HCT116 (cell line): Measurements from ENCODE around the gene DENND5B. TPM values are rescaled to one million over a fixed set of nuclear protein-coding genes. Genes with fewer than 3 reads are reported as not detected.
"Not testable (repeated sequence)": the region's sequence is repeated elsewhere in the genome, so short reads cannot be mapped to it uniquely, and the experiment has no call there.

Experiments used
- ATAC-seq: fragments of 200-7000 bp; cut with Tn5 transposase; 2 replicates; pipeline ENCODE4 v1.9.1; 2020; ENCODE audit warnings: mild to moderate bottlenecking, moderate library complexity
- BruUV-seq: library from RNA; stranded (reverse); fragments of 400-500 nt; replicated peaks from 2 replicates; lab custom pipeline; 2021; lab: Mats Ljungman, UMichigan
- CTCF ChIA-PET: fragments of 300-600 bp; sonication (Branson Sonifier 250); formaldehyde crosslinking; loops from one replicate; lab custom pipeline; 2021; ENCODE audit warnings: antibody characterized with exemption; lab: Charles Lee
- POLR2A ChIA-PET: fragments of 300-600, 350-600 bp; sonication (Branson Sonifier 250); formaldehyde crosslinking; loops from one replicate; lab custom pipeline; 2021; ENCODE audit warnings: antibody characterized with exemption; lab: Charles Lee
- RAD21 ChIA-PET, 2 experiments: fragments of 300-600 bp; sonication (Branson Sonifier 250); formaldehyde crosslinking; loops; one replicate each; lab custom pipeline; 2023; ENCODE audit warnings: low total read pairs in 2 of 2; ENCODE audit not compliant: uncharacterized antibody in 2 of 2, unreplicated experiment in 2 of 2, low non-redundant PET in 1 of 2; lab: Charles Lee
- DNase-seq: peaks from one replicate; pipeline ENCODE4 v3.0.0-alpha.2; 2010; ENCODE audit warnings: low read depth, low spot score
- H2AFZ ChIP-seq: fragments of 200-600 bp; shearing (Covaris generic), sonication (generic); 2 replicates; pipeline ENCODE4 v1.6.1; 2017; ENCODE audit warnings: low read depth, mixed run types, mixed read lengths, antibody characterized with exemption, low read length; ENCODE audit not compliant: poor library complexity, severe bottlenecking
- H3K27ac ChIP-seq: 2 replicates; pipeline ENCODE4 v1.5.1; 2012; ENCODE audit warnings: low read depth, low read length
- H3K27me3 ChIP-seq: fragments of 200-600 bp; sonication (generic); 2 replicates; pipeline ENCODE4 v1.6.1; 2016; ENCODE audit warnings: mixed run types, low read length, mixed read lengths; ENCODE audit not compliant: insufficient read depth
- H3K36me3 ChIP-seq, 2 experiments: fragments of 200-500 bp in 1 of 2; fragments of 200-600 bp in 1 of 2; sonication (Bioruptor generic) in 1 of 2; sonication (generic) in 1 of 2; 2 replicates each; pipeline versions ENCODE4 v1.5.1 to v1.6.1; 2014 to 2016; ENCODE audit warnings: low read length in 2 of 2, inconsistent platforms in 1 of 2, mixed read lengths in 1 of 2, mixed run types in 1 of 2; ENCODE audit not compliant: insufficient read depth in 2 of 2, control insufficient read depth in 1 of 2
- H3K4me1 ChIP-seq, 2 experiments: fragments of 200-600 bp in 1 of 2; sonication (generic) in 1 of 2; 2 replicates each; pipeline versions ENCODE4 v1.5.1 to v1.6.1; 2012 to 2017; ENCODE audit warnings: low read length in 2 of 2, inconsistent platforms in 1 of 2, mild to moderate bottlenecking in 1 of 2, mixed read lengths in 1 of 2, mixed run types in 1 of 2, moderate library complexity in 1 of 2; ENCODE audit not compliant: insufficient read depth in 2 of 2, control insufficient read depth in 1 of 2
- H3K4me2 ChIP-seq: fragments of 200-600 bp; sonication (generic); 2 replicates; pipeline ENCODE4 v1.6.1; 2017; ENCODE audit warnings: mixed run types, low read length, mixed read lengths
- H3K4me3 ChIP-seq, 2 experiments: fragments of 200-600 bp in 1 of 2; sonication (generic) in 1 of 2; replicated peaks in 1 of 2; 2 replicates each; pipeline ENCODE4 v1.5.1; 2011 to 2016; ENCODE audit warnings: low read length in 2 of 2, control low read depth in 1 of 2, low read depth in 1 of 2, mild to moderate bottlenecking in 1 of 2, mixed read lengths in 1 of 2, mixed run types in 1 of 2
- H3K79me2 ChIP-seq: fragments of 200-600 bp; sonication (generic); 2 replicates; pipeline ENCODE4 v1.6.1; 2017; ENCODE audit warnings: mild to moderate bottlenecking, mixed run types, low read length, moderate library complexity, mixed read lengths; ENCODE audit not compliant: insufficient read depth
- H3K9ac ChIP-seq: fragments of 200-600 bp; sonication (generic); 2 replicates; pipeline ENCODE4 v1.6.1; 2016; ENCODE audit warnings: low read length, mixed read lengths
- H3K9me2 ChIP-seq: fragments of 200-600 bp; sonication (generic), shearing (Covaris generic); 2 replicates; pipeline ENCODE4 v1.6.1; 2017; ENCODE audit warnings: mixed run types, mild to moderate bottlenecking, moderate library complexity; ENCODE audit not compliant: insufficient read depth
- H3K9me3 ChIP-seq, 2 experiments: fragments of 200-500 bp in 1 of 2; fragments of 200-600 bp in 1 of 2; sonication (Bioruptor generic) in 1 of 2; sonication (generic) in 1 of 2; 2 replicates each; pipeline ENCODE4 v1.6.1; 2014 to 2017; ENCODE audit warnings: low read length in 2 of 2, mixed read lengths in 2 of 2, inconsistent platforms in 1 of 2, low read depth in 1 of 2, mild to moderate bottlenecking in 1 of 2, mixed run types in 1 of 2, moderate library complexity in 1 of 2; ENCODE audit not compliant: control insufficient read depth in 1 of 2, insufficient read depth in 1 of 2
- H4K20me1 ChIP-seq: fragments of 200-600 bp; sonication (generic), shearing (Covaris generic); 2 replicates; pipeline ENCODE4 v1.6.1; 2017; ENCODE audit warnings: mixed run types, mild to moderate bottlenecking, moderate library complexity; ENCODE audit not compliant: insufficient read depth
- CEBPB ChIP-seq: IDR thresholded peaks from 2 replicates; pipeline ENCODE4 v1.6.1; 2012; ENCODE audit warnings: low read depth
- EGR1 ChIP-seq: IDR thresholded peaks from 2 replicates; pipeline ENCODE4 v1.6.1; 2012; ENCODE audit warnings: low read depth
- EZH2 ChIP-seq: fragments of 200-600 bp; sonication (generic); IDR thresholded peaks from 2 replicates; pipeline ENCODE4 v1.6.1; 2017; ENCODE audit warnings: antibody characterized with exemption, mixed run types
- FOSL1 ChIP-seq: IDR thresholded peaks from 2 replicates; pipeline ENCODE4 v1.6.1; 2012; ENCODE audit warnings: low read depth
- JUND ChIP-seq: IDR thresholded peaks from 2 replicates; pipeline ENCODE4 v1.6.1; 2012
- POLR2AphosphoS5 ChIP-seq: IDR thresholded peaks from 2 replicates; pipeline ENCODE4 v1.6.1; 2011; ENCODE audit warnings: mild to moderate bottlenecking, low read depth, low read length, moderate library complexity
- RAD21 ChIP-seq: IDR thresholded peaks from 2 replicates; pipeline ENCODE4 v1.6.1; 2012; ENCODE audit warnings: low read depth, mild to moderate bottlenecking
- REST ChIP-seq: IDR thresholded peaks from 2 replicates; pipeline ENCODE4 v1.6.1; 2012; ENCODE audit warnings: low read depth
- SP1 ChIP-seq: IDR thresholded peaks from 2 replicates; pipeline ENCODE4 v1.6.1; 2012; ENCODE audit warnings: low read depth
- YY1 ChIP-seq: IDR thresholded peaks from 2 replicates; pipeline ENCODE4 v1.6.1; 2011; ENCODE audit warnings: low read length, low read depth, moderate library complexity, mild to moderate bottlenecking; ENCODE audit not compliant: insufficient replicate concordance; ENCODE audit errors: extremely low read depth
- ZNF274 ChIP-seq: fragments of 200-500 bp; sonication (Bioruptor generic); IDR thresholded peaks from 2 replicates; pipeline ENCODE4 v1.6.1; 2014; ENCODE audit warnings: mild to moderate bottlenecking, low read depth, low read length, inconsistent platforms
- intact Hi-C: fragments of 100-400 bp; cut with micrococcal nuclease; formaldehyde crosslinking; loops from 2 replicates; pipeline ENCODE4 v1.10.0; 2022
- total RNA-seq: library from RNA; stranded (reverse); gene quantifications from one replicate; pipeline ENCODE4 v1.2.1, GENCODE V29; 2021; ENCODE audit not compliant: unreplicated experiment
- TF ChIP-seq, protein P1 (sequence below): IDR thresholded peaks from 2 replicates; pipeline ENCODE4 v1.6.1; 2012

Gene DENND5B
- total RNA-seq, 1 experiment from 2014 or later, result 19.2 TPM

- TF ChIP-seq JUND, result no peak
- no peak for TF ChIP-seq EZH2
- no peak for TF ChIP-seq YY1
- TF ChIP-seq EGR1, result no peak
- no peak for TF ChIP-seq POLR2AphosphoS5
- no peak for TF ChIP-seq FOSL1
- no peak for TF ChIP-seq SP1
- no peak for TF ChIP-seq CEBPB
- TF ChIP-seq REST, result no peak
- TF ChIP-seq ZNF274, result no peak
- TF ChIP-seq, protein P1, sequence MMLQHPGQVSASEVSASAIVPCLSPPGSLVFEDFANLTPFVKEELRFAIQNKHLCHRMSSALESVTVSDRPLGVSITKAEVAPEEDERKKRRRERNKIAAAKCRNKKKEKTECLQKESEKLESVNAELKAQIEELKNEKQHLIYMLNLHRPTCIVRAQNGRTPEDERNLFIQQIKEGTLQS, result no peak
- TF ChIP-seq RAD21, result no peak
These were observed 204.6 kb downstream of the DENND5B start (continued) for GRCh38 chr12:31386364-31386777.

DNA sequence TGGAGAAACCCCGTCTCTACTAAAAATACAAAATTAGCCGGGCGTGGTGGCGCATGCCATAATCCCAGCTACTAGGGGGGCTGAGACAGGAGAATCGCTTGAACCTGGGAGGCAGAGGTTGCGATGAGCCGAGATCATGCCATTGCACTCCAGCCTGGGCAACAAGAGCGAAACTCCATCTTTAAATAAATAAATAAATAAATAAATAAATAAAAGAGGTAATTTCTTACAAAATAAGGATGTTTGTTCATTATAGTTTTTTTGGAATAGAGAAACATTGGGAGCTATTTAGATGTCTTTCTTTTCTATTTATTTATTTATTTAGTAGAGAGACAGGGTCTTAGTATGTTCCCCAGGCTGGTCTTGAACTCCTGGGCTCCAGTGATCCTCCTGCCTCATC lies 213.7 kb downstream of the DENND5B start:
- BruUV-seq, H3K9me3 ChIP-seq, H3K4me3 ChIP-seq, H2AFZ ChIP-seq, RAD21 ChIA-PET, H3K4me2 ChIP-seq, H4K20me1 ChIP-seq, CTCF ChIA-PET, DNase-seq, H3K27ac ChIP-seq, H3K79me2 ChIP-seq, H3K9ac ChIP-seq, H3K27me3 ChIP-seq, ATAC-seq, POLR2A ChIA-PET, H3K36me3 ChIP-seq, H3K4me1 ChIP-seq, intact Hi-C loops, H3K9me2 ChIP-seq: not testable (repeated sequence)

GRCh38 chr12:31375422-31375821 lies 215.5 kb downstream of the DENND5B start:
- H3K36me3 ChIP-seq, H3K9me3 ChIP-seq, H3K4me3 ChIP-seq, CTCF ChIA-PET, POLR2A ChIA-PET, intact Hi-C loops, H4K20me1 ChIP-seq, H3K9ac ChIP-seq, H3K9me2 ChIP-seq, DNase-seq, H3K4me2 ChIP-seq, H3K27ac ChIP-seq, H3K27me3 ChIP-seq, H3K79me2 ChIP-seq, H3K4me1 ChIP-seq, RAD21 ChIA-PET, BruUV-seq, ATAC-seq, H2AFZ ChIP-seq: not testable (repeated sequence)
